ENCODE data around the gene ATP11A. TPM values are rescaled to one million over a fixed set of nuclear protein-coding genes. Genes with fewer than 3 reads are reported as not detected.

ATP11A gene
- total RNA-seq, 1 experiment from 2014 or later, result 8.7 TPM

DNA sequence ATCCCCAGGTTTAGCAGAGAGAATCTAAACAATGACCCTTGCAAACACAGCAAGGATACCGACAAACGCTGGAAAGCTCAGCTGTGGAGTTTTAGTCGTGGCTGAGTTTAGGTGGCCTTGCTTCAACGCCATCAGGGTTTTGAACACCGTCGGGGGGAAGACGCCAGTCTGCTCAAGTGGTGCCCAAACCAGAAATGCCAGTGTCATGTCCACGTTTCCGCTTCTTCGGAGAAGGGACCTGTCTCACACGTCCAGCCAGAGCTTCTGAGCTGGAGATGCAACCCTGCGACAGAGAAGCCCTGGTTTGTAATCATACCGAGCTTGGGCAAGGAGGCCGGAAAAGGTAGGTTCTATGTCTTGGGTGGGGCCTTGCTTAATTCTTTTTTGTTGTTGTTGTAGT, 42.6 kb upstream of the ATP11A start:
- H3K4me3 ChIP-seq (ENCODE audit: low read length), result no peak overlapping the region
- no peaks in the 10 kb centered on the region for H3F3A ChIP-seq (ENCODE audit: low read length, unreplicated experiment)
- no peak for ATAC-seq
- no peak overlapping the region for H3K9ac ChIP-seq (ENCODE audit: low read length)
- H3K9me2 ChIP-seq (replicated peaks; ENCODE audit: low read length), result no peaks in the 10 kb centered on the region
- no peaks in the 10 kb centered on the region for H3K79me2 ChIP-seq (ENCODE audit: low read length)
- ChIA-PET CTCF (no interaction called here), POLR2A (ENCODE audit: unreplicated experiment) (no interaction called here)
- no peaks in the 10 kb centered on the region for H3K9me3 ChIP-seq (ENCODE audit: low read length)
- no peaks in the 10 kb centered on the region for H4K20me1 ChIP-seq (ENCODE audit: low read length)
- H3K27me3 ChIP-seq (ENCODE audit: low read length), result no peaks in the 10 kb centered on the region
- no peak overlapping the region for H3K4me2 ChIP-seq (ENCODE audit: low read length)
- H3K4me1 ChIP-seq (ENCODE audit: insufficient read depth, low read length), result no peaks in the 10 kb centered on the region
- no peak for DNase-seq
- BruUV-seq (replicated peaks), result no TSS peak
- intact Hi-C loops (cut with micrococcal nuclease), result no loop called here
- H2AFZ ChIP-seq (ENCODE audit: low read length), result no peak overlapping the region
- H3K27ac ChIP-seq (ENCODE audit: low read length), result no peak overlapping the region
- no peaks in the 10 kb centered on the region for H3K36me3 ChIP-seq (ENCODE audit: low read depth, low read length)
- TF ChIP-seq EZH2phosphoT487 (IDR thresholded peaks at IDR 0.05; ENCODE audit: borderline replicate concordance, low read length) (no peak), EZH2 (IDR thresholded peaks at IDR 0.05; ENCODE audit: low read length, unreplicated experiment) (no peak)
- TF ChIP-seq, protein P1, sequence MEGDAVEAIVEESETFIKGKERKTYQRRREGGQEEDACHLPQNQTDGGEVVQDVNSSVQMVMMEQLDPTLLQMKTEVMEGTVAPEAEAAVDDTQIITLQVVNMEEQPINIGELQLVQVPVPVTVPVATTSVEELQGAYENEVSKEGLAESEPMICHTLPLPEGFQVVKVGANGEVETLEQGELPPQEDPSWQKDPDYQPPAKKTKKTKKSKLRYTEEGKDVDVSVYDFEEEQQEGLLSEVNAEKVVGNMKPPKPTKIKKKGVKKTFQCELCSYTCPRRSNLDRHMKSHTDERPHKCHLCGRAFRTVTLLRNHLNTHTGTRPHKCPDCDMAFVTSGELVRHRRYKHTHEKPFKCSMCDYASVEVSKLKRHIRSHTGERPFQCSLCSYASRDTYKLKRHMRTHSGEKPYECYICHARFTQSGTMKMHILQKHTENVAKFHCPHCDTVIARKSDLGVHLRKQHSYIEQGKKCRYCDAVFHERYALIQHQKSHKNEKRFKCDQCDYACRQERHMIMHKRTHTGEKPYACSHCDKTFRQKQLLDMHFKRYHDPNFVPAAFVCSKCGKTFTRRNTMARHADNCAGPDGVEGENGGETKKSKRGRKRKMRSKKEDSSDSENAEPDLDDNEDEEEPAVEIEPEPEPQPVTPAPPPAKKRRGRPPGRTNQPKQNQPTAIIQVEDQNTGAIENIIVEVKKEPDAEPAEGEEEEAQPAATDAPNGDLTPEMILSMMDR (conservative IDR thresholded peaks at IDR 0.05; ENCODE audit: low read depth, low read length), result no peak

DNA sequence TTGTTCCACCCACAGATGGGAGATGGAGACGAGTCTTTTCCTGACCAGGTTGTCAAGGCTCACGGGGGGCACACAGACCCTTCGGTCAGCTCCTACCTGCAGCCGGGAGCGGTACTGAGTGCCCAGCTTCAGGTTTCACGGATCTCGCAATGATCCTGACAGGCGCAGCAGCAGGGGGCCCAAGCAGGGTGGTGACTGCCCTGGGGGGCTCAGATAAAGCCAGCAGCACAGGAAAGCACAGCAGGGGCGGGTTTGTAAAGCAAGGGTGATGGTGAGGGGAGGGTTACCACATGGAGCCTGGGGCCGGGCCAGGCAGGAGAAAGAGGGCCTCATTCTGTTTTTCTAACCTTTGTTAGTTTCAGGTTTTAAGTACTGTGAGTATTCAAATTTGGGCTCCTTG, 41.7 kb upstream of the ATP11A start:
- Histone ChIP-seq H3K9ac (ENCODE audit: low read length) (no peak overlapping the region), H3K79me2 (ENCODE audit: low read length) (no peaks in the 10 kb centered on the region), H3K9me3 (ENCODE audit: low read length) (no peaks in the 10 kb centered on the region), H4K20me1 (ENCODE audit: low read length) (no peaks in the 10 kb centered on the region), H3K27ac (ENCODE audit: low read length) (no peak overlapping the region), H3K27me3 (ENCODE audit: low read length) (no peaks in the 10 kb centered on the region), H3K4me3 (ENCODE audit: low read length) (no peak overlapping the region), H3K9me2 (replicated peaks; ENCODE audit: low read length) (no peaks in the 10 kb centered on the region), H3F3A (ENCODE audit: low read length, unreplicated experiment) (no peaks in the 10 kb centered on the region), H3K36me3 (ENCODE audit: low read depth, low read length) (no peaks in the 10 kb centered on the region), H2AFZ (ENCODE audit: low read length) (no peak overlapping the region), H3K4me1 (ENCODE audit: insufficient read depth, low read length) (no peaks in the 10 kb centered on the region), H3K4me2 (ENCODE audit: low read length) (no peak overlapping the region)
- ATAC-seq, result no peak
- TF ChIP-seq EZH2 (IDR thresholded peaks at IDR 0.05; ENCODE audit: low read length, unreplicated experiment) (no peak), EZH2phosphoT487 (IDR thresholded peaks at IDR 0.05; ENCODE audit: borderline replicate concordance, low read length) (no peak)
- TF ChIP-seq, protein P1 (conservative IDR thresholded peaks at IDR 0.05; ENCODE audit: low read depth, low read length), result no peak
- DNase-seq, result no peak
- CTCF ChIA-PET, result no interaction called here
- BruUV-seq (replicated peaks), result no TSS peak
- intact Hi-C loops (cut with micrococcal nuclease), result no loop called here
- POLR2A ChIA-PET (ENCODE audit: unreplicated experiment), result no interaction called here

DNA sequence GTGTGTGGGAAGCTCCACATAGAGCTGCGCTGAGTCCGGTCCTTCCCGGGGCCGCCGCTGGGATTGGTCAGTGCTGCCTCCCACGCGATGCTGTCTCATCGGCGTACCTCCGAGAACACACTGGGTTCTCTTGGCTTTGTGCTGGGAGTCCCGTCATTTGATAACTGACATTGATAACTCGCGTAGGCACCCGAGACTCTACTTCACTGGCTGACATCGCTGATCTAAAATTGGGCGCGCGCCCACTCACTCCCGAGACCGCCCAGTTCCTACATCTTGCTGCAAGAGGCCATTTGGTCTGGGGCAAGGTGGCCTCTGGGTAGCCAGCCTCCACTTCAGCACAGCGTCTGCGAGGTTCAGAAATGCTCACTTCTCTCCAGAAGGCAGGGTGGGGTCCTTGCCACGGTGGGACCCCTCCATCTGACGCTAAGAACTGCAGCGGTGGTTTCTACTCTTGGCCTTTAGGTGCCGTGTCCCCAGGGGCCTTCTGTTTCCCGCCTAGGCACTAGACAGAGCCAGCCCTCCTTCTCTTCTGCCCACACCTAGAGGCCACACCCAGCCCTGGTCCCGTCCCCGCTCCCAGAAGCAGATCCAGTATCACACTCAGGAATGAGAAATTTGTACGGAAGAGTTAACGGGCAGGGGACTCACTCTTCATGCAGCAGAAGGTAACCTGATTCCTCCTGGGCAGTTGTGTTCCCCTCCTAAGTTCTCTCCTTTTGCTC, 40.7 kb upstream of the ATP11A start:
- Histone ChIP-seq H3K4me1 (ENCODE audit: insufficient read depth, low read length) (no peaks in the 10 kb centered on the region), H3K79me2 (ENCODE audit: low read length) (no peaks in the 10 kb centered on the region), H3K4me2 (ENCODE audit: low read length) (no peak overlapping the region), H3K36me3 (ENCODE audit: low read depth, low read length) (no peaks in the 10 kb centered on the region), H2AFZ (ENCODE audit: low read length) (no peak overlapping the region), H3K9me2 (replicated peaks; ENCODE audit: low read length) (no peaks in the 10 kb centered on the region), H3K9me3 (ENCODE audit: low read length) (no peaks in the 10 kb centered on the region), H4K20me1 (ENCODE audit: low read length) (no peaks in the 10 kb centered on the region), H3K4me3 (ENCODE audit: low read length) (no peak overlapping the region), H3K27ac (ENCODE audit: low read length) (no peak overlapping the region), H3K9ac (ENCODE audit: low read length) (no peak overlapping the region), H3K27me3 (ENCODE audit: low read length) (no peaks in the 10 kb centered on the region), H3F3A (ENCODE audit: low read length, unreplicated experiment) (no peaks in the 10 kb centered on the region)
- TF ChIP-seq, protein P1 (conservative IDR thresholded peaks at IDR 0.05; ENCODE audit: low read depth, low read length), result no peak
- TF ChIP-seq EZH2phosphoT487 (IDR thresholded peaks at IDR 0.05; ENCODE audit: borderline replicate concordance, low read length) (no peak), EZH2 (IDR thresholded peaks at IDR 0.05; ENCODE audit: low read length, unreplicated experiment) (no peak)
- CTCF ChIA-PET, result no interaction called here
- BruUV-seq (replicated peaks), result no TSS peak
- ATAC-seq (no peak), DNase-seq (no peak)
- intact Hi-C loops (cut with micrococcal nuclease), result no loop called here
- POLR2A ChIA-PET (ENCODE audit: unreplicated experiment), result no interaction called here
